ENCODE data around the gene UBE2QL1. TPM values are rescaled to one million over a fixed set of nuclear protein-coding genes. Genes with fewer than 3 reads are reported as not detected.
A peak's percentile ranks its signal among the peaks of the same experiment; 100 is the strongest.

The UBE2QL1 gene
- total RNA-seq, 2 experiments from 2014 or later = not detected

DNA sequence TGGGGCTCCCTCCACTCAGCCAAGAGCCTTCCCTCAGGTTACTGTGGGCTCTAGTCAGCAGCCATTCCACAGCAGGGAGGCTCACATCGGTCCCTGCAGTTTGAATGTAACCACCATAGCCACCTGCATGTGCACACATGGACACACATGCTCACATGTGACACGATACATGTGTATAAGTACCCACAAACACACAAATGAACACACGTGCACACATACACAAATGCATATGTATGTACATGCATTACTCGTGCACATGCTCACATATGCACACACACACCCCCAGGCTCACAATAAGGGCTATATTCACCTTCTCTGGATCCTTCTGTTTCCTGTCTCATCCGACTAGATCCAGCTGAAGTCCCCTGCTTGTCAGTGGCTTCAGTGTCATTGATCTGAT lies 36.2 kb downstream of the UBE2QL1 start:
- no peak for TF ChIP-seq CTCF (conservative IDR thresholded peaks at IDR 0.05; ENCODE audit: low read length)
- no peak for TF ChIP-seq EZH2phosphoT487 (IDR thresholded peaks at IDR 0.05; ENCODE audit: borderline replicate concordance, low read depth, low read length)
- no peak overlapping the region for H3K4me2 ChIP-seq (ENCODE audit: low read length)
- no peaks in the 10 kb centered on the region for H3K79me2 ChIP-seq (ENCODE audit: insufficient read depth, low read depth, low read length)
- H3K9me2 ChIP-seq (ENCODE audit: insufficient read depth, low read length) = no peaks in the 10 kb centered on the region
- H2AFZ ChIP-seq (ENCODE audit: low read length) = no peak overlapping the region
- intact Hi-C loops (cut with micrococcal nuclease; ENCODE audit: unreplicated experiment) = no loop called here
- H3K27ac ChIP-seq (ENCODE audit: low read depth, low read length, poor library complexity, severe bottlenecking) = no peak overlapping the region
- H3K4me1 ChIP-seq (ENCODE audit: insufficient read depth, low read length, poor library complexity, severe bottlenecking) = peaks cover 6% of the 10 kb centered on the region
- ChIA-PET POLR2A (interaction anchor here (0.7 to 0.9 kb wide), 2 partner anchors 19 to 159 kb away, joined by 3 read pairs; no protein-coding TSS in a partner anchor), CTCF (ENCODE audit: unreplicated experiment) (no interaction called here)
- BruUV-seq (replicated peaks) = no TSS peak
- no peaks in the 10 kb centered on the region for H3K9me3 ChIP-seq (ENCODE audit: low read length)
- DNase-seq (ENCODE audit: low spot score) = no peak
- no peaks in the 10 kb centered on the region for H3K36me3 ChIP-seq (ENCODE audit: insufficient read depth, low read length)
- no peaks in the 10 kb centered on the region for H4K20me1 ChIP-seq (ENCODE audit: insufficient read depth, low read length)
- no peak overlapping the region for H3K4me3 ChIP-seq (ENCODE audit: low read depth, low read length, poor library complexity, severe bottlenecking)

DNA sequence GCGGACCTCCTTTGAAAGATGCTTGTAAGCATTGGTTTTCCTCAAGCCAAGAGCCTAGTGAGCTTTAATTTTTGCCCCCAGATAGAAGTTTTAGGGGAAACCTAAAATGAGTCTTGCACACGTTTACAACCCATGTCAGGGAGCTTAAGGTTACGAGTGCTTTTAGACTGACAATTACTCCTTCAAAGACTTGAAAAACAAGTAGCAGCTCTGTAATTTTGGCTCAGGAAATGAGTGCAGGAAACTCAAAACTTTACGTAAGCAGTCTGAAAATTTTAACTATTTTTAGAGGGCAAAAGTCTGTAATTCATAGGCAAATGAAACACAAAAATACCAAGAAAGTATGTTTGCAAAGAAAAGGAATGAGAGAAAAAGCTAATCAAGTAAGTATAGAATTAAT lies 36.8 kb downstream of the UBE2QL1 start:
- no peak for DNase-seq (ENCODE audit: low spot score)
- Histone ChIP-seq H2AFZ (ENCODE audit: low read length) (no peak overlapping the region), H3K4me1 (ENCODE audit: insufficient read depth, low read length, poor library complexity, severe bottlenecking) (peaks cover 6% of the 10 kb centered on the region), H4K20me1 (ENCODE audit: insufficient read depth, low read length) (no peaks in the 10 kb centered on the region), H3K9me2 (ENCODE audit: insufficient read depth, low read length) (no peaks in the 10 kb centered on the region), H3K4me3 (ENCODE audit: low read depth, low read length, poor library complexity, severe bottlenecking) (no peak overlapping the region), H3K9me3 (ENCODE audit: low read length) (no peaks in the 10 kb centered on the region), H3K36me3 (ENCODE audit: insufficient read depth, low read length) (no peaks in the 10 kb centered on the region), H3K4me2 (ENCODE audit: low read length) (peak overlapping the region; percentile 15; the same call in 1 of the 2 replicates), H3K27ac (ENCODE audit: low read depth, low read length, poor library complexity, severe bottlenecking) (no peak overlapping the region), H3K79me2 (ENCODE audit: insufficient read depth, low read depth, low read length) (no peaks in the 10 kb centered on the region)
- ChIA-PET POLR2A (interaction anchor here (0.7 to 1.0 kb wide), 5 partner anchors 13 to 804 kb away, joined by 3 to 5 read pairs (median 3); no protein-coding TSS in a partner anchor), CTCF (ENCODE audit: unreplicated experiment) (no interaction called here)
- no TSS peak for BruUV-seq (replicated peaks)
- intact Hi-C loops (cut with micrococcal nuclease; ENCODE audit: unreplicated experiment) = no loop called here
- TF ChIP-seq EZH2phosphoT487 (IDR thresholded peaks at IDR 0.05; ENCODE audit: borderline replicate concordance, low read depth, low read length) (no peak), CTCF (conservative IDR thresholded peaks at IDR 0.05; ENCODE audit: low read length) (no peak)

GRCh38 chr5:6486074-6486473 lies 37.4 kb downstream of the UBE2QL1 start:
- no peak overlapping the region for H3K4me2 ChIP-seq (ENCODE audit: low read length)
- H2AFZ ChIP-seq (ENCODE audit: low read length) = no peak overlapping the region
- no peaks in the 10 kb centered on the region for H3K79me2 ChIP-seq (ENCODE audit: insufficient read depth, low read depth, low read length)
- TF ChIP-seq EZH2phosphoT487 (IDR thresholded peaks at IDR 0.05; ENCODE audit: borderline replicate concordance, low read depth, low read length) = no peak
- TF ChIP-seq CTCF (conservative IDR thresholded peaks at IDR 0.05; ENCODE audit: low read length) = no peak
- no TSS peak for BruUV-seq (replicated peaks)
- intact Hi-C loops (cut with micrococcal nuclease; ENCODE audit: unreplicated experiment) = no loop called here
- ChIA-PET CTCF (ENCODE audit: unreplicated experiment) (no interaction called here), POLR2A (interaction anchor here (0.6 to 1.0 kb wide), 4 partner anchors 14 to 804 kb away, joined by 3 to 5 read pairs (median 4); no protein-coding TSS in a partner anchor)
- H3K4me1 ChIP-seq (ENCODE audit: insufficient read depth, low read length, poor library complexity, severe bottlenecking) = peaks cover 6% of the 10 kb centered on the region
- H3K27ac ChIP-seq (ENCODE audit: low read depth, low read length, poor library complexity, severe bottlenecking) = no peak overlapping the region
- H4K20me1 ChIP-seq (ENCODE audit: insufficient read depth, low read length) = no peaks in the 10 kb centered on the region
- no peaks in the 10 kb centered on the region for H3K9me3 ChIP-seq (ENCODE audit: low read length)
- no peaks in the 10 kb centered on the region for H3K36me3 ChIP-seq (ENCODE audit: insufficient read depth, low read length)
- no peak for DNase-seq (ENCODE audit: low spot score)
- no peak overlapping the region for H3K4me3 ChIP-seq (ENCODE audit: low read depth, low read length, poor library complexity, severe bottlenecking)
- H3K9me2 ChIP-seq (ENCODE audit: insufficient read depth, low read length) = no peaks in the 10 kb centered on the region
